CD4-positive, alpha-beta T cell treated with Interferon gamma for 1 hour (primary cell): Measurements from ENCODE around the gene LDLRAD4.
"Not testable (repeated sequence)": the region's sequence is repeated elsewhere in the genome, so short reads cannot be mapped to it uniquely, and the experiment has no call there.

Source experiments
- DNase-seq: peaks from one replicate; pipeline ENCODE4 v3.0.0-alpha.2; 2020

The LDLRAD4 gene

GRCh38 chr18:13313006-13313686 lies 94.6 kb downstream of the LDLRAD4 start:
- peak; percentile 19 for DNase-seq

- no peak for DNase-seq
Measured at GRCh38 chr18:13315000-13315399, 96.4 kb downstream of the LDLRAD4 start.

- DNase-seq = no peak
Measured at GRCh38 chr18:13316063-13316462, 97.5 kb downstream of the LDLRAD4 start.

DNA sequence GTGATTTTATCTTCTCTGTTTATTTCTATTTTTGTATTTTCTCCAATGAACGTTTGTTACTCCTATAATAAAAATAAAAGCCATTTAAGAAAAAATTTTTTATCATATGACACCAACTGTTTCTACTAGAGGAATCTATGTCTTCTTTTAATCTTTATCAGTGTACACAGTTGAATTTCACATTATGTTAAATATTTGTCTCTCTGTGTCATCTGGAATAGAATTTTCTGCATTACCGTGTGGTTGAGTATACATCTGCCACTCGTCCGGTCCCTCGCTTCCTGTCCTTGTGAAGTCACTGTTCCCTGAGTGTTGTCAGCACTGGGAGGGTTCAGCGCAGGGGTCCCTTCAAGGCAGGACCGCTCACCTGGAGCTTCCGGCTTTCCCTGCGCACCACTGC lies 99.2 kb downstream of the LDLRAD4 start:
- DNase-seq = no peak

GRCh38 chr18:13318731-13319501 lies 100.4 kb downstream of the LDLRAD4 start:
- DNase-seq = no peak

- no peak for DNase-seq
Measured at GRCh38 chr18:13319629-13320028, 101.1 kb downstream of the LDLRAD4 start.

DNA sequence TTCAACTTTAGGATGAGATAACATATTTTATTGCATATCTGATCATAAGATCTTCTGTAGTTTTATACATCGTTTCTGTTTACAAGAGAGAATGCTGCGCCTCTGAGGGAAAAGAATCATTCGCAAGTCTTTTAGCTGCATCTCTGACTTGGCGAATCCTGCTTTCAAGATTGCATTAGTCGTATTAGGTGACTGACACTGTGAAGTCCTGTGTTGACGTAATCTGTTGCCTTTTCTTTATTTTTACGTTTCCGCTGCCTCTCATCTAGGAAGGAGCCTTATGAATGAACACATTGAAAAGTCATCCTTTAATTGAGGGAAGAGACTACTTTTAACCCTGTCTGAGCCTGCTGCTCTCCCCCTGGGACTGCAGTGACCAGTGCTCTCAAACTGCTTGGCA lies 101.5 kb downstream of the LDLRAD4 start:
- DNase-seq = no peak

DNA sequence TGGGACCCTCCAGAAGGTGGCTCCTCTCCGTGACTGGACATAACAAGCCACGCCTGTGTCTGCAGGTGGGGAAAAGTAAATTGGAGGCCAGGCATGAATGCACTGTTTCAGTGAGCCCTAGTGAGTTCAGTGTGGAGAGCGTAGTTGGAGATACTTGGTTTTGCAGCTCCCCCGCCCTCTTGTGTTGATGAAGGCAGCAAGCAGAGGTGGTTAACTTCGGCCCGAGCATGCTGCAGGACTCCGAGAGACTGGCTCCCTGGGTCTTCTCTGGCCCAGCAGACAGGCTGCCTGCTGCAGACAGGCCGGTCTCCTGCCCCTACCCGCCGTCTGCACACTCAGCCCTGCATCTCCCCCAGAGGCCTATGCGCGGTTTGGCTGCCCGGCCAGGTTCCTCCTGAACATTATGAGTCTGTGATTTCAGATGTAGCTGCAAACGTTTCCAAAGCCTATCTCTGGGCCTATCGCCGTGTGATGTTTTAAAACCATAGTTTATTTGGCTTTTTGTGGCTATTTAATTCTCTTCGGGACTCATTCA lies 102.4 kb downstream of the LDLRAD4 start:
- no peak for DNase-seq

DNA sequence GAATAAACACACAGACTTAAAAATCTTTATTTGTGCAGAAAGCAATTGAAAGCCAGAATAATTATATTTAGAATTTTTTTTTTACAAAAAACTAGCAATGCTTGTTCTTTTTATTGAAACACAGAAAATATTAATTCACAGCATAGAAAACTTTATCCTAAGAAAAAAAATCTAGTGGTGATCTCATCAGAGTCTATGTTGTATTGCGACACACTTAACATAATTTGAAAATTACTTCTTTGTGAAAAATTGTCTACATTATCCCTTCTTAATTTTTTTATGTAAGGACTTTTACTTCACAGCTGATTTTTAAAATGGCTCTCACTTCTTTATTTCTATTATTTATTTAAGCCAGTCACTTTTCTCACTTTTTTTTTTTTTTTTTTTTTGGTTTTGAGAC lies 103.4 kb downstream of the LDLRAD4 start:
- no peak for DNase-seq

GRCh38 chr18:13323186-13323585 lies 104.6 kb downstream of the LDLRAD4 start:
- DNase-seq = no peak

DNA sequence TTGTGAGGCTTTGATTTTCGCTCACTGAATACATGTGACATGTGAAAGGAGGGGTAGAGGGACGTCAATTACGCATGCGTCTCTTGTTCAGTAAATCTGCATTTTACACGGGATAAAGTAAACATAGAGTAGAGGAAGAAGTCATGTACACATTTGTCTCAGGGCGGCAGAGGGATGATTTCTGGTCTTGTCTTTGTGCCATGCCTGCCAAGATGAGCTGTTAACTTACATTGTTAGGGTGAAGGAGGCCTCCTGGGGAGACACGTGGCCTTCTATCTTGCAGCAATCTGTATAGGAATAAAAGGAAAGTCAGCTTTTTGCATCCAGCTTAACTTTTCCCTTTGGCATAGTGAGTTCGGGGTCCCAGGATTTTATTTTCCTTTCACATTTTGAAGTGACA lies 106.3 kb downstream of the LDLRAD4 start:
- no peak for DNase-seq

- DNase-seq = no peak
Measured at GRCh38 chr18:13328213-13328612, 109.7 kb downstream of the LDLRAD4 start.

- no peak for DNase-seq
Measured at GRCh38 chr18:13330996-13331395, 112.4 kb downstream of the LDLRAD4 start.

GRCh38 chr18:13331846-13332245 lies 113.3 kb downstream of the LDLRAD4 start:
- no peak for DNase-seq

GRCh38 chr18:13332874-13333273 lies 114.3 kb downstream of the LDLRAD4 start:
- DNase-seq = no peak

GRCh38 chr18:13335903-13336302 lies 117.3 kb downstream of the LDLRAD4 start:
- DNase-seq = no peak

DNA sequence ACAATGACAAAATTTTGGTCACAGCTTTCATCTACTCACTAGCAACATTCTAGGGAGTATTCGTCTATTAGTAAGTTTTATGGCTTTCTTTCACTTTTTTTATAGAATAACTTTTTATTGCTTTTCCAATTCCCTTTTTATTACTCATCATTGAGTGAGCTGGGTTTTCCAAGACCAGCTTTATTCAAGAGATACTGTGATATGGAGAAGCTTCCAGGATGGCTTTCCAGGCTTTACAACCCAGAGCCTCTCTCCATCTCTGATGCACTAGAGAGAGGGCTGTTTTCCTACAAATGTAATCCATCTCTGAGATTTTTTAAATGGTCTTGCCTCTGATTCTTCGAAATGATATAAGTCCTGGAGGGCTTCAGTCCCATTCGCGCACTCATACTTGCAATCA lies 118.3 kb downstream of the LDLRAD4 start:
- DNase-seq = no peak

DNA sequence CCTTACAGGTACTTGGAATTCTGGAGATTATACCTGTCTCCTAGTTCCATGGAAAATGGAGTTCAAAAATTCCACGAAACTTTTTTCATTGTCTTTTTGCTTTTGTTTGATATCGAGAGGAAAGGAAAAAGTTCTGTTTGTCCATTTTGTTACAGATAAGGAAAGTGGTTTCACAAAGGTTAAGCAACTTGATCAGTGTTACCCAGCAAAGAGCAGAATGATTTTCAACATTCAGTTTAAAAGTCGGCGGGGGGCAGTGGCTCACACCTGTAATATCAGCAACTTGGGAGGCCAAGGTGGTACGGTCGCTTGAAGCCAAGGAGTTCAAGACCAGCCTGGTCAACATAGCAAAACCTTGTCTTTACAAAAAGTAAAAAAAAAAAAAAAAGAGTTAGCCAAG lies 118.8 kb downstream of the LDLRAD4 start:
- DNase-seq = no peak

DNA sequence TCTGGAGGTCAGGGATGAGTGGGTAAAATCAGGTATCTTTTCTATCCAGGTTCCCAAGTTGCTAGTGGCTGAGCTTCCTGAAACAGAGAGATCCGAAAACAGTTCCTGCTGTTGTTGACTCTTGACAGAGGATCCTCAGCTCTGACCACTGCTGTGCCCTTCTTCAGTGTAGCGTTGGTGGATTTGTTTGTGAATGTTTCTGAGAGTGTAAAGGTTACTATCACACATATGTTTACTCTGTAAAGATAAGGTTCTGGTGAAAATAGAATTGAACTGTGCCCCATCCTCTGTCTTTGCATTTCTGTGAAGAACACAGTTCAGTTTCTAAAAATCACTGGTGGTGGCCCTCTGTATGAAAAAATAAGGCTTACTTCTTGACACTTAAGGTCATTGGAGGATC lies 119.8 kb downstream of the LDLRAD4 start:
- no peak for DNase-seq

DNA sequence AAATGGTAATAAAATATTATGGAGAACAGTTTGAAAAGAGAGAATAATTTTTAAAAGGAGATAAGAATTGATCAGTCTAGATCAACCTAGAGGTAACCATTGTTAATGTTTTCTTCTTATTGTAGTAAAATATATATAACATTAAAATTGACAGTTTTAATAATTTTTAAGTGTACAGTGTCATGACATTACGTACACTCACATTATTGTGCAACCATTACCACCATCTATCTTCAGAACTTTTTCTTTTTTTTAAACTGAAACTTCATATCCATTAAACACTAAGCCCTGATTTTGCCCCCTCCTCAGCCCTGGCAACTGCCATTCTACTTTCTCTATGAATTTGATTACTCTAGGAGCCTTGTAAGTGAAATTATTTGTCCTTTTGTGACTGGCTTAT lies 121.1 kb downstream of the LDLRAD4 start:
- DNase-seq = no peak

GRCh38 chr18:13346449-13346848 lies 127.9 kb downstream of the LDLRAD4 start:
- DNase-seq = not testable (repeated sequence)

DNA sequence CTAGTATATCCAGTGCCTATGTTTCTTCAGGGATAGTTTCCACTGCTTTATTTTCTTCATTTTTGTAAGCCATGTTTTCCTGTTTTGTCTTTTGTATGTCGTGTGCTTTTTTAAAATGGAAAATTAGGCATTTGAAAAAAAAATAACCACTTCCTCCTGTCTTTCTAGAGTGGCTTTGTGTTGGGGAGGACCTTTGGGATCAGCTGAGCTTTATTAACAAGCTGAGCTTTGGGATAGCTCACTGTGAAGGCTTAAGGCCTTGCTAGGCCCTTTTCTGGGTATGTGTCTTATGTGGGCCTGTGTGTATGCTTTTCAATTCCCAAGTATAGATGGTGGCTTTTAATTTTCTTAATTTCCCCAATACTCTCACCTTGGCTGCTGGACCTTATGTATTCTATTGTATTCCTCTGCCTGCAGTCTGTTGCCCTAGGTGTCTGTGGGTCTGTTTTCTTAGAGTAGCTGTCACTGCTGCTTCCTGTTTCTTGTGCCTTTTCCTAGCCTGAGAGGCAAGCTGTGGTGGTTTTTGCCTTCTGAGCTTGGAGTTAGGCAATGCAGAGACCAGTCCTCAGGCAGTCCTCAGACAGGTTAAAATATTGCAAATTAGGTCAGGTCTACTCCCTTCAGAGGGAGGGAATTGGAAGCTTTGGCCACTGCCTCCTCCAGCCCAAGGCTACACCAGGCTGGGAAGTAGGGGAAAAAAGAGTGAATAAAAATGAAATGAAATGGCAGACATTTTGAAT lies 134.7 kb downstream of the LDLRAD4 start:
- no peak for DNase-seq

- DNase-seq = no peak
Measured at GRCh38 chr18:13354402-13354801, 135.8 kb downstream of the LDLRAD4 start.

GRCh38 chr18:13356032-13356431 lies 137.5 kb downstream of the LDLRAD4 start:
- no peak for DNase-seq
